Adipose tissue (tissue), 3 donors: ENCODE data around the gene MYO1D. TPM values are rescaled to one million over a fixed set of nuclear protein-coding genes. Genes with fewer than 3 reads are reported as not detected.
"Not testable (repeated sequence)": the region's sequence is repeated elsewhere in the genome, so short reads cannot be mapped to it uniquely, and the experiment has no call there.

ENCODE experiments used
- H3K27ac ChIP-seq: one replicate; pipeline ENCODE4 v1.5.1; 2013; ENCODE audit warnings: low read depth, low read length
- WGBS, 3 donors: extraction: QIAGEN DNeasy Blood & Tissue Kit; methylation state at CpG; one replicate each; pipeline ENCODE4 v1.1.7; 2013; 5-methylcytosine and 5-hydroxymethylcytosine counted together
- polyA plus RNA-seq, 3 donors: library from polyadenylated mRNA; stranded (reverse); fragments of 200-250 nt; gene quantifications; one replicate each; pipeline ENCODE4 v1.2.3, GENCODE V29; 2013
- donor health status: healthy with polysubstance abuse.
- donor health status: Bipolar disorder and iron deficiency.
- donor health status: healthy.

MYO1D gene
- polyA plus RNA-seq, 3 donors: 8.5 to 11.6 (median 11.4) TPM

- no peak overlapping the region for H3K27ac ChIP-seq
- WGBS, 3 donors: 88 to 95% (median 94%) methylated on average over 4 of the region's 4 CpGs
Measured at GRCh38 chr17:32460054-32460453, 416.9 kb downstream of the MYO1D start.

- no peak overlapping the region for H3K27ac ChIP-seq
Measured at GRCh38 chr17:32458371-32458770, 418.6 kb downstream of the MYO1D start.

GRCh38 chr17:32453370-32453769, 423.6 kb downstream of the MYO1D start:
- WGBS, 3 donors: 94 to 97% (median 97%) methylated on average over 2 of the region's 2 CpGs
- H3K27ac ChIP-seq: no peak overlapping the region

- H3K27ac ChIP-seq: no peak overlapping the region
- 92 to 93% (median 93%) methylated on average over 1 of the region's 1 CpG for WGBS, 3 donors
Measured at GRCh38 chr17:32452281-32452680, 424.6 kb downstream of the MYO1D start.

- WGBS, 3 donors: 76 to 99% (median 82%) methylated on average over 2 of the region's 2 CpGs
- H3K27ac ChIP-seq: no peak overlapping the region
Measured at GRCh38 chr17:32451879-32452278, 425.0 kb downstream of the MYO1D start.

- 86 to 94% (median 91%) methylated on average over 6 of the region's 6 CpGs for WGBS, 3 donors
- H3K27ac ChIP-seq: not testable (repeated sequence)
Measured at GRCh38 chr17:32450379-32450778, 426.5 kb downstream of the MYO1D start.

- 96 to 98% (median 97%) methylated on average over 5 of the region's 5 CpGs for WGBS, 3 donors
- no peak overlapping the region for H3K27ac ChIP-seq
Measured at GRCh38 chr17:32449963-32450362, 427.0 kb downstream of the MYO1D start.

- WGBS, 3 donors: 81 to 88% (median 87%) methylated on average over 2 of the region's 2 CpGs
- H3K27ac ChIP-seq: no peak overlapping the region
Measured at GRCh38 chr17:32446949-32447348, 430.0 kb downstream of the MYO1D start.

- 39 to 68% (median 47%) methylated on average over 2 of the region's 2 CpGs for WGBS, 3 donors
- no peak overlapping the region for H3K27ac ChIP-seq
Measured at GRCh38 chr17:32445971-32446370, 431.0 kb downstream of the MYO1D start.

GRCh38 chr17:32445497-32445896, 431.4 kb downstream of the MYO1D start:
- 7 to 21% (median 20%) methylated on average over 6 of the region's 6 CpGs for WGBS, 3 donors

GRCh38 chr17:32445074-32445415, 431.9 kb downstream of the MYO1D start:
- WGBS, 3 donors: 0% methylated on average over 14 of the region's 14 CpGs
- no peak overlapping the region for H3K27ac ChIP-seq

More at GRCh38 chr17:32445497-32445896, 431.4 kb downstream of the MYO1D start:
- no peak overlapping the region for H3K27ac ChIP-seq

GRCh38 chr17:32444301-32445073, 432.4 kb downstream of the MYO1D start, which contains the start of gene PSMD11:
TSS of gene PSMD11 (plus strand) at chr17:32444510. CDS start at chr17:32444524, 14 bp downstream.
- H3K27ac ChIP-seq: no peak within 1 kb of the TSS
- 0 to 1% (median 0%) methylated on average over 60 to 74 of the region's 74 CpGs for WGBS, 3 donors

GRCh38 chr17:32443827-32444300, 433.1 kb downstream of the MYO1D start:
- WGBS, 3 donors: 2 to 9% (median 6%) methylated on average over 29 of the region's 29 CpGs
- H3K27ac ChIP-seq: no peak overlapping the region

Other genes starting within 250 kb of the MYO1D start
- 10 to 100 TPM; 27.8 to 48.2 (median 47.1) TPM for gene TMEM98, start 51.0 kb upstream of the MYO1D start, polyA plus RNA-seq
- gene SPACA3, start 114.7 kb upstream of the MYO1D start, polyA plus RNA-seq: 1 to 10 TPM in 1 of 3 donors, not detected in 2; 1.9 TPM